Omental fat pad (tissue), 4 donors: ENCODE measurements around the gene PKMYT1. TPM values are rescaled to one million over a fixed set of nuclear protein-coding genes. Genes with fewer than 3 reads are reported as not detected.

Experiments
- ATAC-seq: fragments of 150-250 bp; one replicate; pipeline ENCODE4 v1.9.1; 2016; ENCODE audit warnings: mild to moderate bottlenecking, moderate library complexity; ENCODE audit not compliant: low FRiP score
- DNase-seq: peaks from one replicate; pipeline ENCODE4 v3.0.0-alpha.2; 2019; ENCODE audit warnings: low spot score
- total RNA-seq, 4 donors: library from RNA; depleted of rRNA; stranded (reverse); fragments of >200 nt; gene quantifications; one replicate each; pipeline ENCODE4 v1.1.0, GENCODE V29; 2016
- TF ChIP-seq, protein P1 (sequence below), 3 donors: fragments of 450-650 bp; IDR thresholded peaks; one replicate each; pipeline ENCODE4 v1.5.1; 2016 to 2017; ENCODE audit warnings: antibody characterized with exemption in 3 of 3, mild to moderate bottlenecking in 3 of 3, moderate library complexity in 2 of 3

The PKMYT1 gene
- total RNA-seq, 4 donors from 2014 or later, result 0.25 to 1.7 (median 0.79) TPM; not detected in 1

DNA sequence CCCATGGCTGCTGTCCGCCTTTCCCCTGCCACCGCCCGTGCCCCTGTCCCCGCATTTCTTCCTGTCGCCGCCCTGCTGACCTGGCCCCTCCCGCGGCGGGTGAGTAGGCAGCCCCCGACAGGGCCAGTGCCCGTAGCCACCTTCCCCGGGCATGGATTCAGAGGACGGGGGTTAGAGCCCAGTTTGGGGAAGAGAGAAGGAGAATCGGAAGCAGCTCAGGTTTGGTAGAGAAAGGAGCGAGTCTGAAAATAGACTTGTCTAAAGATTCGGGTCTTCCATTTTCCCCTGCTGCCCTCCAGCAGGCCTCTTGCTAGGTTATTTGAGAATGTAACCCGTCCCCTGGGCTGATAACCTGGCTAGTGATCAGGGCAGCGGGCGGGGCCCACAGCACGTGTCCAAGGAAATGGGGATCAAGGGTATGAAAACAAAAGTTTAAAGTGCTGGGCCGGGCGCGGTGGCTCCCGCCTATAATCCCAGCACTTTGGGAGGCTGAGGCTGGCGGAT lies 24.6 kb upstream of the PKMYT1 start:
- ATAC-seq (no peak), DNase-seq (no peak)
- TF ChIP-seq, protein P1, sequence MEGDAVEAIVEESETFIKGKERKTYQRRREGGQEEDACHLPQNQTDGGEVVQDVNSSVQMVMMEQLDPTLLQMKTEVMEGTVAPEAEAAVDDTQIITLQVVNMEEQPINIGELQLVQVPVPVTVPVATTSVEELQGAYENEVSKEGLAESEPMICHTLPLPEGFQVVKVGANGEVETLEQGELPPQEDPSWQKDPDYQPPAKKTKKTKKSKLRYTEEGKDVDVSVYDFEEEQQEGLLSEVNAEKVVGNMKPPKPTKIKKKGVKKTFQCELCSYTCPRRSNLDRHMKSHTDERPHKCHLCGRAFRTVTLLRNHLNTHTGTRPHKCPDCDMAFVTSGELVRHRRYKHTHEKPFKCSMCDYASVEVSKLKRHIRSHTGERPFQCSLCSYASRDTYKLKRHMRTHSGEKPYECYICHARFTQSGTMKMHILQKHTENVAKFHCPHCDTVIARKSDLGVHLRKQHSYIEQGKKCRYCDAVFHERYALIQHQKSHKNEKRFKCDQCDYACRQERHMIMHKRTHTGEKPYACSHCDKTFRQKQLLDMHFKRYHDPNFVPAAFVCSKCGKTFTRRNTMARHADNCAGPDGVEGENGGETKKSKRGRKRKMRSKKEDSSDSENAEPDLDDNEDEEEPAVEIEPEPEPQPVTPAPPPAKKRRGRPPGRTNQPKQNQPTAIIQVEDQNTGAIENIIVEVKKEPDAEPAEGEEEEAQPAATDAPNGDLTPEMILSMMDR (IDR thresholded peaks at IDR 0.05), result no peak

GRCh38 chr16:3004319-3004718 lies 24.1 kb upstream of the PKMYT1 start:
- DNase-seq (no peak), ATAC-seq (peak; percentile 37)
- TF ChIP-seq, protein P1 (IDR thresholded peaks at IDR 0.05), result no peak

GRCh38 chr16:3003582-3004270 lies 23.5 kb upstream of the PKMYT1 start:
- ATAC-seq, result peak; percentile 99
- DNase-seq, result peak; percentile 78
- TF ChIP-seq, protein P1 (IDR thresholded peaks at IDR 0.05), result peak in 1 of 3 donors; percentile 4

DNA sequence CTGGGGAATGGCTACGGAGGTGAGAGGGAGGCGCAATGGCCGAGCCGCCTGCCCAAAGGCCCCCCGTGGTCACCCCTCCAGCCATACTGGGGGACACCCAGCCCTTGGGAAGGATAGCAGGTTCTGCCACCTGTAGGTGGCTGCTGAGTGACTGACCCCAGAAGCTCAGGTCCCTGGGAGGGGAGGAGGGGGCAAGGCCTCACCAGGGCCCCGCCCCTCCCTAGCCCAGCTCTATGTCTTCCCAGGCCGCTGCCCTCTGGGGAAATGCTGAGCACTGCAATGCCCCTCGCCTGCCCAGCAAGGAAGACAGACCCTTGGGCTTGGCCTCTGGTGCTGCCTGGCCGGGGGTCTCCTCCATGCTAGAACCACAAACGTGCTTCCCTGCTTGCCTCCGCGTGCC lies 21.1 kb upstream of the PKMYT1 start:
- DNase-seq, result no peak
- no peak for ATAC-seq
- TF ChIP-seq, protein P1 (IDR thresholded peaks at IDR 0.05), result no peak

- ATAC-seq, result no peak
- TF ChIP-seq, protein P1 (IDR thresholded peaks at IDR 0.05), result no peak
- DNase-seq, result no peak
Observed at GRCh38 chr16:3000540-3000939, 20.3 kb upstream of the PKMYT1 start.

DNA sequence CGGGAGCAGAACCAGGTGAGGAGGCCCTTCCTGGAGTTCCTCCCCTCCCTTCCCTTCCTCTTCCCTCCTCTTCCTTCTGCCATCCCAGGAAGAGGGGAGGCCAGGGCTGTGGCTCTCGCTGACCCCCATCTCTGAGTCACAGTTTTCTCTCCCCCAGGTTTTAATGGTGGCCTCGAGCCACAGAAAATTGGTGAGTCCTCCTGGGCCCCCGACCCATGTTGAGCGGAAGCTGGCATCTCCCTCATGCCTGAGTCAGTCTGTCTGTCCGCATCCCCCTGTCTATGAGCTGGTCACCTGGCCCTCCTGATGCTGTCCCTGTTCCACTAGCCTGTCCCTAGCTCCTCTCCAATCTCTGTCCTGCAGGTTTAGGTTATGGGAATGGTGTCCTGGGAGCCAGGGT lies 19.7 kb upstream of the PKMYT1 start:
- ATAC-seq, result no peak
- DNase-seq, result no peak
- TF ChIP-seq, protein P1 (IDR thresholded peaks at IDR 0.05), result no peak

DNA sequence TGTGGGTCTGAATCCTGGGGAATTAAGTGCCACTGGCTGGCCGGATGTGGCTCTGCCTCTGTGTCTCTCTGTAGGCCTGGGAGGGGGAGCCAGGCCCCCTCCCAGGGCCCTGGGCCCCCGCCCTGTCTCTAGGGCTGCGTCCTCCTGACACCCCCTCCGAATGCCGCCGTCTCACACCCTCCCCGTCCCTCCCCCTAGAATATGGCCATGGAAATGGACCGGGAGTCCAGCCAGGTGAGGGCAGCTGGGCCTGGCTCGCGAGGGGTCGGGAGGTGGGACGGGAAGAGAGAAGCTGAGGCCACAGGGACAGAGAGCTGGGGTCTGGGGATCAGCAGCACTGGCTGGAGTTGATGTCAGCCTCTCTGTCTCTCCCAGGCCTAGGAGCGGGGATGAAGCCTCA lies 16.1 kb upstream of the PKMYT1 start:
- no peak for ATAC-seq
- TF ChIP-seq, protein P1 (IDR thresholded peaks at IDR 0.05), result no peak

More for the DNA sequence above, 16.1 kb upstream of the PKMYT1 start:
- no peak for DNase-seq
